CD4-positive, alpha-beta T cell treated with Interleukin-6 at 100 ng/mL for 8 hours (primary cell): ENCODE data around the gene ENTPD7.

Experiments
- DNase-seq: peaks from one replicate; pipeline ENCODE4 v3.0.0-alpha.2; 2020; ENCODE audit warnings: mixed read lengths, low spot score

ENTPD7 gene

DNA sequence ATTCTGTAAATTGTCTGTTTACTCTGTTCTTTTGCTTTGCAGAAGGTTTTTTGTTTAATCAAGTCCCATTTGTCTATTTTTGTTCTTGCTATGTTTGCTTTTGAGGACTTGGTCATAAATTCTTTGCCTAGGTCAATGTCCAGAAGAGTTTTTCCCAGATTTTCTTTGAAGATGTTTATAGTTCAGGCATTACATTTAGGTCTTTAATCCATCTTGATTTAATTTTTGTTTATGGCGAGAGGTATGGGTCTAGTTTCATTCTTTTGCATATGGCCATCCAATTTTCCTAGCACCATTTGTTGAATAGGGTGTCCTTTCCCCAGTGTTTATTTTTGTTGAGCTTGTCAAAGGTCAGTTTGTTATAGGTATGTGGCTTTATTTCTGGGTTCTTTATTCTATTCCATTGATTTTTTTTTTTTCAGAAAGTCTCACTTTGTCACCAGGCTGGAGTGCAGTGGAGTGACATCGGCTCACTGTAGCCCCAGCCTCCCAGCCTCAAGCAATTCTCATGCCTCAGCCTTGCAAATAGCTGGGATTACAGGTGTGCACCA is 11.6 kb upstream of the ENTPD7 start:
- DNase-seq: no peak

DNA sequence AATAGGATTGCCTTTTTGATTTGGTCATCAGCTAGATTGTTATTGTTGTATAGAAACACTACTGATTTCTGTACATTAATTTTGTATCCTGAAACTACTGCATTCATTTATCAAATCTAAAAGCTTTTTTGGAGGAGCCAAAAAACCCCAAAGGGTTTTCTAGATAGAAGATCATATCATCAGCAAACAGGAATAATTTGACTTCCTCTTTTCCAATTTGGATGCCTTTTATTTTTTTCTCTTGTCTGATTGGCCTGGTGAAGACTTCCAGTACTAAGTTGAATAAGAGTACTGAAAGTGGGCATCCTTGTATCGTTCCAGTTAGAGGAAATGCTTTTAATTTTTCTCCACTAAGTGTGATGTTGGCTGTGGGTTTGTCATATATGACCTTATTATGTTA is 10.6 kb upstream of the ENTPD7 start:
- DNase-seq: no peak

DNA sequence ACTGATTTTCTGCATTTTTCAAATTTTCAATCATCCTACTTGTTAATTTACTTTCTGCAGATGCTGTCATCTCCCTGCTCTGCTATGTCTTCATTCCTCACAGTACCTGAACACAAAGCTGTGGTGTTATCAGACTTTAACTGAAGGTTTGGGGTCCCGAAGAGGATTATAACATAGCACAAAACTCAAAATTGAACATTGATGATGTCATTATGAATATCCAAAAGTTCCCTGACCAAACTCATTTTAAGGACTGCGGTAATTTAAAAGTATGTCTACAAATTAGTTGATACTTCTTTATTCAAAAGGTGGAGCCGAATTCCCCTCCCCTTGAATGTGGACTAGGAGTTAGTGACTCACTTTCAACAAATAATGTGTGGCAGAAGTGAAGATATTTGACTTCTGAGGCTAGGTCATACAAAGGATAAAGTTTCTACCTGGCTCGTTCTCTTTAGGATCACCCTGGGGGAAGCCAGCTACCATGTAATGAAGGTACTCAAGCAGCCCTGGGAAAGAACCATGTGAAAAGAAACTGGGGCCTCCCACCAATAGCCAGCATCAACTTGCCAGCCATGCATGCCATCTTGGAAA is 6.4 kb upstream of the ENTPD7 start:
- DNase-seq: no peak

DNA sequence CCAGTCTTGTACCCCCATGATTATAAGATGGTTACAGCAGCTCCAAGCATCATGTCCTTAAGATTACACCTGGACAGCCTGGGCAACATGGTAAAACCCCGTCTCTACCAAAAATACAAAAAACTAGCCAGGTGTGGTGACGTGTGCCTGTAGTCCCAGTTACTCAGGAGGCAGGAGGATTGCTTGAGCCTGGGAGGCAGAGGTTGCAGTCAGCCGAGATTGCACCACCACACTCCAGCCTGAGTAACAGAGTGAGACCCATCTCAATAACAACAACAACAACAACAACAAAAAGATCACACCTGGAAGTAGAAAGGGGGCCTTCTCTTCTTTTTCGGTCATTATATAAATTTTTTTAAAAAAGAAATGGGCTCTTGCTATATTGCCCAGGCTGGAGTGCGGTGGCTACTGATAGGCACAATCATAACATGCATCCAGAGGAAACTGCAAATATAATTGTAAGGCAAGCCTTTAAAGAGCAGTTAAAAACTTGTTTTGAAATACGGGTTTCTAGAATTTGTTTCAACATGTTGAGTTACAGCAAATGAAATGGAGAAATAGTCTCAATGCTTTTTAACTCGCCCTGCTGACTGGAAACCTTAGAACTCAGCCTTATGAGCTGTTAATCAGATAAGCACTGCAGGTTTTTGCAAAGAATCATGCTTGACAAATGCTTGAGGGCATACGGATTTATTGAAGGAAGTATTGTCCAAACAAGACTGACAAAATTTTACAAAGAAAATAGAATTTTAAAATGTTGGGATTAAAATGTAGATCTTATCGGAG is 4.7 kb upstream of the ENTPD7 start:
- no peak for DNase-seq

DNA sequence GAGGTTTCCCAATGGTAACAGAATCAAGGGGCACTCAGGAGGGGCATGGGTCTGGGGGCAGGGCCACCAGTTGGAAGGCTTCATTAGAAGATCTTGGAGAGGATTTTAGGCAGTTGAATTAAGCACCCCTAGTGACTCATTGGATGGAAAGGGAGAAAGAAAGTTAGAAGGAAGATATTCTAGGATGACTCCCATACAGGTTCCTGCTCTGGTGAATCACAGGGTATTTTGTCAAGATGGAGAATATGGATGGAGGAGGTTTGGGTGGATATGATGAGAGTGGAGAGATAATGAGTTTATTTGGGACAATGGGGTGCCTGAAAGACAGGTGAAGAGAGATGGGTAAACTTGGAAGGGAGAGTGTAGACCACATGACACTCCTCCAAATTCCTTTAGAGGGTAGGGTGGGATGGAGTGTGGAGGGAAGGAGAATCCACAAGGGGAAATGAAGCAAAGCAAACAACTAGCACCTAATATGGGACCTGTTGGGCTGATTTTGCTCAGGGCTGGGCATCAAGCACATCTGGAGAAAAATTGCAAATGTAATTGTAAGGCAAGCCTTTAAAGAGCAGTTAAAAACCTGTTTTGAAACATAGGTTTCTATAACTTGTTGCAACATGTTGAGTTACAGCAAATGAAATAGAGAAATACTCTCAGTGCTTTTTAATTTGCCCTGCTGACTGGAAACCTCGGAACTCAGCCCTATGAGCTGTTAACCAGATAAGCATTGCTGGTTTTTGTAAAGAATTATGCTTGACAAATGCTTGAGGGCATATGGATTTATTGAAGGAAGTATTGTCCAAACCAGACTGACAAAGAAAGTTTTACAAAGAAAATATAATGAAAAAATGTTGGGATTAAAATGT is 2.9 kb upstream of the ENTPD7 start:
- DNase-seq: no peak

DNA sequence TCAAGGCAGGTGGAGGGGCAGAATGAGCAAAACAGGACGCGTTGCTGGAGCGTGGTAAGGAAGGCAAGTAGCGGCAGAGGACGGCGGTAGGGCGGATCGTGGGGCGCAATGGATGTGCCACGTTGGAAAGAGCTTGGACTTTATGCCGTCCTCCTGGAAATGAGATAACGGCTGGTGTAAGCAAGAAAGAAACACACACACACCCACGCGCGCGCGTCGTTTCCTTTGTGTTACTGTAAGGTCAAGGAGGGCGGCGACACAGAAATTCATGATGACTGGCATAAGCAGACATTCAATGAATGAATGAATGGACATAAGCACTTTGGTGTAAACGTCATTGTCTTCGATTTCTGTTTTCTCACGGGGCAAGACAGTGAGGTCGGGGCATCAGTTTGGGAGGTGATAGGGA is 683 bp upstream of the ENTPD7 start:
- peak; percentile 3 for DNase-seq

DNA sequence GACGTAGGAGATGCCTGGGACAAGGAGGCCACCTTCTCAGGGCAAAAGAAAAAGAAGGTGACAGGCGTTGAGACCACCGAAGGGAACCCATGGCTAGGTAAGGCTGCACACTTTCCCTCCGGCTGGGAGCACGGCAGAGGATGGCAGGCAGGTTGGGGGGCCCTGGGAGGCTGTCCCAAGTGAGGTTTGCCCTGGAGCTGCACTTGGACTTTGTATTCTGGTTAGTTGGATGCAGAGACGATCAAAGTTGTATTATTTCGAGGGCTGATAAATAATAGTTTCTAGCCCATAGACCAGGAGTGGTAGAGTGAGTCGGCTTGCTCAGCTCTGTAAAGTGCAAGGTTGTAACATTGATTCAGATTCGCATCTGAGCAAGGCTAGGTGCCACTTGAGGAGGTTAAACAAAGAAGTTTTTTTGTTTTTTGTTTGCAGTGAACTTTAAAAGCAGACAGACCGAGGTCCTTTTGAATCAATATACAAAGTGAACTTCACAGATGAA is 608 bp downstream of the ENTPD7 start:
- DNase-seq: no peak

DNA sequence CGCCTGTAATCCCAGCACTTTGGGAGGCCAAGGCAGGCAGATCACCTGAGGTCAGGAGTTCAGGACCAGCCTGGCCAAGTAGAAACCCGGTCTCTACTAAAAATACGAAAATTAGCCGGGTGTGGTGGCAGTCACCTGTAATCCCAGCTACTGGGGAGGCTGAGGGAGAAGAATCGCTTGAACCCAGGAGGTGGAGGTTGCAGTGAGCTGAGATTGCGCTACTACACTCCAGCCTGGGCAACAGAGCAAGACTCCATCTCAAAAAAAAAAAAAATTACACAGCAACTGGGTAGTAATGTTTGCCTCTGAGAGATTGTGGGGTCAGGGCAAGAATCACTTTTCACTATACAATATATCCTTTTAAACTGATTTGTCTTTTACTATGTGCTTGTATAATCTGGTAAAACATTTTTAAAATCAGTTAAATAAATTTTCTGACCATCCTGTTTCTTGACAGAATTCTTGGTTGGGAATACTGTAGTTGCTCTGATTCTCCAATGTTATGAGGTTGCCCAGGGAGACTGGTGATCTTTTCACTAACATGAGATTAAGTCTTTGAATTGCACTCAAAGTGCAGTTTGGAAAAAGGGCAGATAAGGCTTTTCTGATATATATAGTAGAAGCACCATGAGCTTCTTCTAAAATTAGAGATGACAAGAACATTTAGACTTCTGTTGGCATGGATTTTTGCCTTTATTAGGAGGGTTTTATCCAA is 1.5 kb downstream of the ENTPD7 start:
- DNase-seq: no peak

DNA sequence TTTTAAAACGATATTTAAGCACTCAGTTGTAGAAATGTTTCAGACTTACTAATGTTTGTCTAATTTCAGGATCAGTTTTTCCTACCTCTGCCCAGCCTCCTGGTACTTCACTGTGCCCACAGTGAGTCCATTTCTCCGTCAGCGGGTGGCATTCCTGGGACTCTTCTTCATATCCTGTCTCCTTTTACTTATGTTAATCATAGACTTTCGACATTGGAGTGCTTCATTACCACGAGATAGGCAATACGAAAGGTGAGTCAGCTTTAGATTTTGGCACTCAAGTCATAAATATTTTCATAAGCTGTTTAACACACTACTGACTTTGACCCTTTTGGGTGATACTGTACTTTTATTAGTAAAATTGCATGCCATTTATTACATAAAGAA is 2.1 kb downstream of the ENTPD7 start:
- no peak for DNase-seq

DNA sequence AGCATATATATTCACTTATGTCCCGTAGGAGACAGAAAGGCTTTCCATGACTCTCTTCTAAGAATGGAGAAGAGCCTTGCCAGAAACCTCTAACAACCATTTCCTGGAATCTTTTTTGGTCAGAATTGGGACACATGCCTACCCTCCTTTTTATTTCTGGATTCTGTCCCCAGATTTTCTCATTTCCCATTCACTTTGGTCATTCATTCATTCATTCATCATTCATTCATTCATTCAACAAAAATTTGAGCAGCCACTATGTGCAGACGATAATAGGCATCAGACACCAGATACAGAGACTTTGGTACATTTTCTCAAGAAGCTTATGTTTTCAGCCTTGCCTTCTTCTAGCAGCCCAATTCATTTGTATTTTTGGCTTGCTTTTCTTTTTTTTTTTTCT is 6.0 kb downstream of the ENTPD7 start:
- no peak for DNase-seq

DNA sequence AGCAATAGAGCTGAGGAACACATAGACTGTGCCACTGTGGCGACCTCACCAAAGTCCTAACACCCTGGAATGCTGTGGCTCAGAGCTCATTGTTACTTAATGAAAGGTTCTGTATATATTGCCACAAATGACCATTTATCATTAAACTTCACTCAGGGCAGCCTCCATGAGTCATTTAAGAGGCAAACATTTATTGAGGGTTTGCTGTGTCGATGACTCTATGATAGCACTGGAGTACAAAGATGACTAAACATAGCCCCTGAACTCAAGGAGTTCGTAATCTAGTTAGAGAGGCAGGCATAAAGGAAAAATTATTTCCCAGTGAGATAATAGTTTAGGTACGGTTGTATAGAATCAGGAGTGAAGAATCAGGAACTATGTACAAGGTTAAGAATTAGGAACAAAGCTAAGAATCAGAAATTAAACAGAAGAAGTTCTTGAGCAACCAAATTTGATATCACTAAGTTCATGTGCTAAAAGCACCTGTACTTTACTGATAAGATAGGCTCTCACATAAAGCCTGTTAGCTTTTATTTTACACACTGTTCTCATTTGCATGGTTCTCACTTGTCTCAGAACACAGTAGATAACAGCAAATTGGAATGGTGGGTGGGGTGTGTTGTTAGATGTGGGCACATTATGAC is 7.9 kb downstream of the ENTPD7 start:
- no peak for DNase-seq

DNA sequence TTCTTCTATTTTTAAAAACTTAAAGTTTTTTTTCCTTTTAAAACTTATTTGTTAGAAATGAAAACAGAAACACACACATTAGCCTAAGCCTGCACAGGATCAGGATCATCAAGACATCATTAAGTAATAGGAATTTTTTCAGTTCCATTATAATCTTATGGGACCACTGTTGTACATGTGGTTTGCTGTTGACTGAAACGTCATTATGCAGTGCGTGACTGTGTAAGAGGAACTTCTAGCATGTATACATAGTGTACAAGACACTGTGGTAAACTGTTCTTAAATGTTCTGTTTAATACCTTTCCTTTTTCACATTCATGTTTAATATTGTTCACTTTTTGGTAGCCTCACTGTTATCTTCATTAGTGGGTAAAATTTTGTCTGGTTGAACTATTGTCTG is 12.1 kb downstream of the ENTPD7 start:
- DNase-seq: no peak

DNA sequence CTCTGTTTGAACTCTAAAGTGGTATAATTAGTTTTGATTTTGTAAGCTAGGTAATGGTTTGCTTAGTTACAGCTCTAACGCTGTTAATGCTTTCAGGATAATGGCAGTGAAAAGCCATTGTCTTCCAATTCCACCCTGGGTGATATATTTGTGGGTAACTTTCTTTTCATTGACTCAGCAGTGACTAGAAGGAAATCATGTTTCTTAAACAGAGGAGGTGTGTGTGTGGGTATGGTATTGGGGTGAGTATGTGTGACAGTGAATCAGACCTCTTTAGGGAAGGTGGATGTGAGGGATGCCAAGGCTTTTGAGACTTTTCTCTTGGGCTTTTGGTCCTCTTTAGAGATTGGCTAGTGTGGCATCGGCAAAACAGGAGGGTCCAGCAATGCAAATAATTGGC is 13.6 kb downstream of the ENTPD7 start:
- DNase-seq: no peak

DNA sequence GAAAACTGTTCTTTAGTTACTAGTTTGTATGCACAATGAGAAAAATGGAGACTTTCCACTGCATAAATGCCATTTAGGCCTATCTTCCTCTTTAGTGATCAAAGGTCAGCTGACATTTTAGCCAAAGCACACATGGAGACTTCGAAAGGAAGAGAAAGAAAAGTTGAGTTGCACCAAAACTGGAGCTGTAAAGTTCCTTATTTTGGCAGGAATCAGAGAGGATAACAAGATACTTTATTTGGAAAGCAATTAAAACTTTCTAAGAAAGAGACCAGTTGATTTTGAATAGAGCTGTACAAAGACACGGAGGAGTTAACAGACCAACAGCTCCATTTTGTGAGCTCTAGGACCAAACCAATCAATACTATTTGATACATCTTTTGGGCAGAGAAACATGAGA is 14.2 kb downstream of the ENTPD7 start:
- DNase-seq: no peak

DNA sequence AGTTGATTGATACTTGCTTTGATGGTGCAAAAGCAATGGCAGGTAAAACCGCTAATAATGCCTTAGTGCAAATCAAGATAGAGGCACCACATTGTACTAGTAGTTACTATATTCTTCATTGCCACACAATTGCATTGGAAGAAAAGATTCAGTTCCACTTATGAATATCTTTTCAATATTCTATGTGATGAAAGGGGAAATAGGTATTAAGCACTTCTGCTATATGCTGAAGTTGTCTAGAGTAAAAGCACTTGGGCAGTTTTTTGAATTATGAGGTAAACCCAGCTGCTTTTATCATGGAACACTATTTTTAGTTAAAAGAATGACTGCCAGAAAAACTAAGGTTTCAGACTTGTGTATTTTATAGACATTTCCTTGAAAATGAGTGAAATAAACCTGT is 15.5 kb downstream of the ENTPD7 start:
- DNase-seq: no peak

DNA sequence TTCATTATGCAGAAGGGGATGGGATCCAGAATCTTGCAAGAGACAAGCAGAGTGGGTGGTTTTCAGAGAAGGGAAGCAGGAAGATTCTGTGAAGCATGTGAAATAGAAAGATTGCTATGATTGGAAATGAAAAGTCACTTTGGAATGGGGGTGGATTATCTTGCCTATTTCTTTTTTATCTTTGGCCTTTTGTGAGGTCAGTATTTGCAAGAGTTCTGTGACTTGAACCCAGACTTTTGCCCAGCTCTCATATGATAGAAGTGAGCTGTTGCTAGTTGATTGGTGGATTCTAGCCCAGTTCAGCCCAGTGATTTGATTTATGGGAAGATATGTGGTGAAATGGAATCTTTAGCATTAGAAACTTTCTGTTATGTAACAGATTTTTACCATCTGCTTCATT is 17.1 kb downstream of the ENTPD7 start:
- DNase-seq: no peak

DNA sequence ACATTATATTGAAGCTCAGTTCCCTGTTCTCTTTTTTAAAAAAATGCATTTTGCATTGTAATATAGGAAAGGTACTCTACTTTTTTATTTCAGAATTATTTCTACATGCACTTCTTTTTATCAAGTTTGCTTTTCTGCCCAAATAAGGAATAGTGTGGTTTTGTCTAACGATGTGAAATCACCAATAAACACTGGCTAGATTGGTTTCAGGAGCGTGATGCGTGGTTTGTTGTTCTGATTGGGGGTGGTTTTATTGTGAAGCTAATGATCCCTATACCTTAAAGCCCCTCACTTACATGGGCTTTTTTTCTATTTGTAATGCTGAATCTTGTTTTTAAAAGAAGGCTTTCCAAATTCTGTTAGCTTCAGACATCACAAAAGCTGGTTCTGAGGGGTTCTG is 17.6 kb downstream of the ENTPD7 start:
- DNase-seq: no peak

DNA sequence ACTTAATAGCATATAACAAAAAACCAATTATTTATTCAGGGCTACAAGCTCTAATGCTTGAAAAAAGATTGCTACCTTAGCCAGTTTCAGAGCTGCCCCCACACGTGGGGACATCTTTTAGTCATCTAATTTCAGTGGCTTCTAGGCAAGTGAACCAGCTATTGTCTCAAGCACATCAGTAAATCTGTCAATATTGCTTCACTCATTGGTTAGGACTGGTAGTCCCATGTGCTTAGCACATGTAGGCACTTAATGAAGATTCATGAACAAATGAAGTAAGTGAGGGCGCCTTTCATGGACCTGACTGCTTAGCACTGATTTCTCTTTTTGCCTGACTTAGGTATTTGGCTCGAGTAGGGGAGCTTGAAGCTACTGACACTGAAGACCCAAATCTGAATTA is 19.6 kb downstream of the ENTPD7 start:
- DNase-seq: no peak

DNA sequence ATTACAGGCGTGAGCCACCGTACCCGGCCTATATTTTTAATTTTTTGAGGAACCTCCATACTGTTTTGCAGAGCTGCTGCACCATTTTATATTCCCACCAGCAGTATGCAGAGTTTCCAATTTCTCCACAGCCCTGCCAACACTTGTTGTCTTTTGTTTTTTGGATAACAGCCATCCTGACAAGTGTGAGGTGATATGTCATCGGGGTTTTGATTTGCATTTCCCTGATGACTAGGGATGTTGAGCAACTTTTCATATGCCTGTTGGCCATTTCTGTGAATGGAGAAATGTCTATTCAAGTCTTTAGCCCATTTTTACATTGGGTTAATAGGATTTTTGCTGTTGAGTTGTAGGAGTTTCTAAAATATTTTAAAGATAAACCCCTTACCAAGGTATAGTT is 22.2 kb downstream of the ENTPD7 start:
- DNase-seq: no peak

DNA sequence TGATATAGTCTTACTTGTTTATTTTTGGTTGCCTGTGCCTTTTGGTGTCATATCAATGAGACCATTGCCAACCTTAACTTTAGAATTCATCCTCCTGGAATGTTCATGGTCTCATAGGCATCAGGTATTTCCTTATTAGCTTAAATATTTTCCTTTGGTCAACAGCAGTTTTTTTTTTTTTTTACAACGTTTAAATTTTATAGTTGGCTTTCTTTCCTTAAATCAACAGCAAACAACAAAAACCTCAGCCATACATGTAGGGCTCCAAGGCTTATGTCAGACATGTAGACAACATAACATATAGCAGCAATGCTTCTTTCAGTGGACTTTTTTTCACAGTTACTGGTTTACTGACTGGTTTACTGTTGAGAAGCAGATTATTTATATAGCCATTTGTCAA is 22.7 kb downstream of the ENTPD7 start:
- DNase-seq: no peak

DNA sequence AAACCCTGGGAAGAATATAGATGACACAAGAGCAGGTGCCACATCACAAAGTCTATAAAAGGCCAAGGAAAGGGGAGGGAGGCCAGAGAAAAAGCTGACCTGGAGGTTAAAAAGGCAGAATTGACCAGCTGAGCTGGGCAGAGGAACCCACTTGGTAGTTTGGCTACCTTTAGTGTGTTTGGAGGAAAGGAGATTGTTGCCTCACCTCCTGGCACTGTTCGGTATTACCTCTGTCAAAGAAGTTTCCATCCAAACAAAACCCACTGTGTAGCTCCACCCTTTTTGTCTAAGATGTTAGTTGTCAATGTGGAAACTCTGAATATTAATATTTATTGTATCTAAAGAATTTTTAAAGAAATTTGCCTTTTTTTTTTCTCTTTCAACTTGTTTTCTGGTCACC is 23.4 kb downstream of the ENTPD7 start:
- DNase-seq: no peak

DNA sequence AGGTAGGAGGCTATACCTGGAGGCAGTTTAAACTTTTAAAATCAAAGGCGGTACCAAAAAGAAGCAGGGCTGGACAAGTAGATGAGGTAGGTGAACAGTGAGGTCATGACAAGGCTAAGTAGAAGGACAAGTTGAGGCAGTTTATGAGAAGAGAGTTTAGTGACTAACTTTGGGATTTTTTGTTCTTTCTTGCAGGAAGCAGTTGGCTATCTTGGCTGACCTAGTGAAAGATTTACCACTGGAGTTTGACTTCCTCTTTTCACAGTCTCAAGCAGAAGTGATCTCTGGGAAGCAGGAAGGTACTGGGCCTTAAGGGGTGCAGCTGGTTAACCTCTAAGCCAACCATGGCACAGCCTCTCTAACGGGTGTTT is 26.3 kb downstream of the ENTPD7 start:
- DNase-seq: no peak
